ENCODE data around the gene ZNF41. TPM values are rescaled to one million over a fixed set of nuclear protein-coding genes. Genes with fewer than 3 reads are reported as not detected.

The ZNF41 gene
- total RNA-seq, 6 experiments from 2014 or later = 6.0 to 8.2 (median 6.7) TPM

- H3K4me1 Mint-ChIP-seq (ENCODE audit: low read depth) = no peaks in the 10 kb centered on the region
- H3K9me3 Mint-ChIP-seq = no peaks in the 10 kb centered on the region; the same call in none of the 2 replicates
- no peak overlapping the region for H3K27ac Mint-ChIP-seq
- DNase-seq = no peak
- no peak for TF ChIP-seq CTCF (IDR thresholded peaks at IDR 0.05)
- peaks cover 5% of the 10 kb centered on the region for H3K27me3 Mint-ChIP-seq (ENCODE audit: insufficient read depth)
- no peaks in the 10 kb centered on the region for H3K36me3 Mint-ChIP-seq (ENCODE audit: low read depth)
- H3K4me3 Mint-ChIP-seq = no peak overlapping the region
Observed at GRCh38 chrX:47422444-47422843, 60.6 kb downstream of the ZNF41 start.

GRCh38 chrX:47420962-47421361 is 62.1 kb downstream of the ZNF41 start:
- Mint-ChIP-seq H3K36me3 (ENCODE audit: low read depth) (no peaks in the 10 kb centered on the region), H3K4me3 (no peak overlapping the region), H3K27me3 (ENCODE audit: insufficient read depth) (peaks cover 1% of the 10 kb centered on the region), H3K9me3 (peaks cover 5% of the 10 kb centered on the region), H3K4me1 (ENCODE audit: low read depth) (no peaks in the 10 kb centered on the region), H3K27ac (no peak overlapping the region)
- TF ChIP-seq CTCF (IDR thresholded peaks at IDR 0.05) = no peak
- no peak for DNase-seq

GRCh38 chrX:47420265-47420664 is 62.8 kb downstream of the ZNF41 start:
- H3K9me3 Mint-ChIP-seq = peaks cover 5% of the 10 kb centered on the region
- TF ChIP-seq CTCF (IDR thresholded peaks at IDR 0.05) = no peak
- H3K4me3 Mint-ChIP-seq = no peak overlapping the region
- no peak overlapping the region for H3K27ac Mint-ChIP-seq
- peaks cover 1% of the 10 kb centered on the region for H3K27me3 Mint-ChIP-seq (ENCODE audit: insufficient read depth)
- no peak for DNase-seq
- no peaks in the 10 kb centered on the region for H3K4me1 Mint-ChIP-seq (ENCODE audit: low read depth)
- no peaks in the 10 kb centered on the region for H3K36me3 Mint-ChIP-seq (ENCODE audit: low read depth)

- Mint-ChIP-seq H3K36me3 (ENCODE audit: low read depth) (peaks cover 6% of the 10 kb centered on the region), H3K9me3 (peaks cover 51% of the 10 kb centered on the region), H3K27me3 (ENCODE audit: insufficient read depth) (no peaks in the 10 kb centered on the region; the same call in none of the 2 replicates), H3K4me3 (no peak overlapping the region), H3K27ac (no peak overlapping the region), H3K4me1 (ENCODE audit: low read depth) (no peaks in the 10 kb centered on the region)
- DNase-seq = no peak
- TF ChIP-seq CTCF (IDR thresholded peaks at IDR 0.05) = no peak
Observed at GRCh38 chrX:47413179-47413594, 69.8 kb downstream of the ZNF41 start.

Other genes with a start within 250 kb of the ZNF41 start
- not detected for gene ZNF157, start 112.6 kb downstream of the ZNF41 start, total RNA-seq (2021; fragmentation: NEBNext Ultra II Directional; extraction: Animal tissue kit (Norgen Biotek cat#: 25700))
- gene ARAF, start 78.0 kb upstream of the ZNF41 start, total RNA-seq (2021; fragmentation: NEBNext Ultra II Directional; extraction: Animal tissue kit (Norgen Biotek cat#: 25700)) = 10 to 100 TPM; 68.8 to 80.7 (median 75.3) TPM
- 1,000 to 10,000 TPM in 3 of 6 experiments, 100 to 1,000 TPM in 3; 815 to 1,568 (median 980) TPM for gene TIMP1, start 99.2 kb upstream of the ZNF41 start, total RNA-seq (2021; fragmentation: NEBNext Ultra II Directional; extraction: Animal tissue kit (Norgen Biotek cat#: 25700))
- gene SYN1, start 136.6 kb upstream of the ZNF41 start, total RNA-seq (2021; fragmentation: NEBNext Ultra II Directional; extraction: Animal tissue kit (Norgen Biotek cat#: 25700)) = under 1 TPM in 5 of 6 experiments, not detected in 1; 0.13 to 0.31 (median 0.19) TPM
- under 1 TPM; 0.05 to 0.28 (median 0.13) TPM for gene CFP, start 146.7 kb upstream of the ZNF41 start, total RNA-seq (2021; fragmentation: NEBNext Ultra II Directional; extraction: Animal tissue kit (Norgen Biotek cat#: 25700))
- 10 to 100 TPM; 42.8 to 49.1 (median 45.7) TPM for gene ELK1, start 167.3 kb upstream of the ZNF41 start, total RNA-seq (2021; fragmentation: NEBNext Ultra II Directional; extraction: Animal tissue kit (Norgen Biotek cat#: 25700))
- 100 to 1,000 TPM in 4 of 6 experiments, 10 to 100 TPM in 2; 94.9 to 104 (median 101) TPM for gene UXT, start 176.0 kb upstream of the ZNF41 start, total RNA-seq (2021; fragmentation: NEBNext Ultra II Directional; extraction: Animal tissue kit (Norgen Biotek cat#: 25700))